ENCODE results near the gene ZNF628. TPM values are rescaled to one million over a fixed set of nuclear protein-coding genes. Genes with fewer than 3 reads are reported as not detected.
A peak's percentile ranks its signal among the peaks of the same experiment; 100 is the strongest.

ZNF628 gene
- total RNA-seq, 4 donors from 2014 or later, result 2.1 to 12.0 (median 6.5) TPM

- no peaks in the 10 kb centered on the region for H3K9me3 ChIP-seq
- intact Hi-C loops (cut with DNase I), result loop anchor here (5.0 kb wide), 1 partner anchor 160 kb away; no protein-coding TSS in a partner anchor
- no peak overlapping the region for H3K4me3 ChIP-seq (replicated peaks in 1 of 3)
- H3K36me3 ChIP-seq, result no peaks in the 10 kb centered on the region
- TF ChIP-seq POLR2A (IDR thresholded peaks at IDR 0.05), result no peak
- H3K4me1 ChIP-seq, result peaks cover 19 to 36% of the 10 kb centered on the region in 2 donors
- no peak for DNase-seq
- H3K27ac ChIP-seq, result no peak overlapping the region
- WGBS, 2 donors, result 71 to 88% methylated on average over 5 to 7 of the region's 8 CpGs
- no peaks in the 10 kb centered on the region for H3K27me3 ChIP-seq
These were observed 4.0 kb upstream of the ZNF628 start for GRCh38 chr19:55472463-55472862.

- Histone ChIP-seq H3K27ac (no peak overlapping the region), H3K36me3 (no peaks in the 10 kb centered on the region), H3K9me3 (no peaks in the 10 kb centered on the region), H3K4me3 (replicated peaks in 1 of 3) (no peak overlapping the region), H3K27me3 (no peaks in the 10 kb centered on the region), H3K4me1 (peaks cover 25 to 39% of the 10 kb centered on the region in 2 donors)
- DNase-seq, result no peak
- WGBS, 2 donors, result 75 to 76% methylated on average over 13 to 16 of the region's 16 CpGs
- intact Hi-C loops (cut with DNase I), result loop anchor here (5.0 kb wide), 1 partner anchor 159 kb away; no protein-coding TSS in a partner anchor
- TF ChIP-seq POLR2A (IDR thresholded peaks at IDR 0.05) (no peak), CTCF (IDR thresholded peaks at IDR 0.05) (no peak)
These were observed 3.0 kb upstream of the ZNF628 start for GRCh38 chr19:55473225-55474012.

GRCh38 chr19:55474269-55475265 lies 1.9 kb upstream of the ZNF628 start:
- TF ChIP-seq POLR2A (IDR thresholded peaks at IDR 0.05), result peak in 1 of 2 donors; percentile 28
- TF ChIP-seq CTCF (IDR thresholded peaks at IDR 0.05), result no peak
- Histone ChIP-seq H3K9me3 (no peaks in the 10 kb centered on the region), H3K27me3 (no peaks in the 10 kb centered on the region), H3K4me3 (replicated peaks in 1 of 3) (no peak overlapping the region), H3K4me1 (peaks cover 36 to 50% of the 10 kb centered on the region in 2 donors), H3K36me3 (no peaks in the 10 kb centered on the region), H3K27ac (peak overlapping the region; percentile 2 to 98 (median 95))
- DNase-seq, result peak in 1 of 2 donors; percentile 55
- WGBS, 2 donors, result 58 to 66% methylated on average over 14 to 18 of the region's 19 CpGs
- intact Hi-C loops (cut with DNase I), result loop anchor here (5.0 kb wide), 1 partner anchor 158 kb away; no protein-coding TSS in a partner anchor

GRCh38 chr19:55477905-55478304 lies 1.5 kb downstream of the ZNF628 start:
- Histone ChIP-seq H3K36me3 (peaks cover 0 to 14% of the 10 kb centered on the region in 2 donors), H3K4me1 (peaks cover 40 to 60% of the 10 kb centered on the region in 2 donors), H3K4me3 (replicated peaks in 1 of 3) (no peak overlapping the region), H3K27me3 (no peaks in the 10 kb centered on the region), H3K27ac (no peak overlapping the region), H3K9me3 (no peaks in the 10 kb centered on the region)
- TF ChIP-seq CTCF (IDR thresholded peaks at IDR 0.05), result no peak
- no peak for TF ChIP-seq POLR2A (IDR thresholded peaks at IDR 0.05)
- 83 to 87% methylated on average over 13 of the region's 13 CpGs for WGBS, 2 donors
- intact Hi-C loops (cut with DNase I), result no loop called here
- no peak for DNase-seq

- DNase-seq, result no peak
- TF ChIP-seq CTCF (IDR thresholded peaks at IDR 0.05), result no peak
- TF ChIP-seq POLR2A (IDR thresholded peaks at IDR 0.05), result no peak
- Histone ChIP-seq H3K27ac (peak overlapping the region in 1 of 3 donors; percentile 78), H3K9me3 (no peaks in the 10 kb centered on the region), H3K27me3 (no peaks in the 10 kb centered on the region), H3K4me3 (replicated peaks in 1 of 3) (no peak overlapping the region), H3K36me3 (peaks cover 0 to 18% of the 10 kb centered on the region in 2 donors), H3K4me1 (peaks cover 40 to 60% of the 10 kb centered on the region in 2 donors)
- intact Hi-C loops (cut with DNase I), result no loop called here
- WGBS, 2 donors, result 90 to 93% methylated on average over 12 of the region's 12 CpGs
These were observed 1.9 kb downstream of the ZNF628 start for GRCh38 chr19:55478364-55478763.
